Measurements from ENCODE around the gene STEAP2.

STEAP2 gene

DNA sequence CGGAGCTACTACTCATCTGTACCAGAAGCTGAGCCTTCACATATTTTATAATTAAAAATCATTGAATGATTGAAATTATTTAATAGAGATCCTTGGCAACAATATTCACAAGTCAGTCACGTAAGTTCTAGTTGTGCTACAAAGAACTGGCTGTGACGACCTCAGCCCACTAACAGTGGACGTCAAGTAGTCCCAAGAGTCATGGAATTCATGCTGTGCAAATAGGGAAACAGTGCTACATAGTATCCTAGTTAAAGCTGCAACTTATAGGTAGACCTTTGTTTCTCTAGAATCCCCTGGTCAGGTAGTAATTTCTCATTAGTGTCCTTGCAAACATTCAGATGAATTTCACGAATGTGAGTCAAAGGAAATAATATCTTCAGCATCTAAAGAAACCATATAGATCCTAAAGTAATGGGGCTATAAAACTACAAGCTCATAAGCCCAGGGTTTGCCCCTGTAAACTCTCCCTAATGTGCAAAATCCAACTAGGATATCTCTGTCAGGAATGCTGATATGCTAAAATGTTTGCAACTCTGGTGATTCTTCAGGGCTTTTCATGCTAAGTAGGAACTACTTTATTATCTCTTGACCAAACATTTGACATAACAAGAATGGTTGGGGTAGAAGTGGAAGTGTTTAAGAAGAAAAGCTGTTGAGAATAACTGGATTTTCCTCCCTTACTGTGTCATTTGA lies 64.6 kb downstream of the STEAP2 start:
- DNase-seq, result no peak

Data from NCI-H69 (cell line).